HG03135 (cell line): ENCODE measurements around the gene AKAP12.

Experiments used
- ATAC-seq: cut with Tn5 transposase; IDR thresholded peaks from one replicate; pipeline ENCODE4 v1.9.1; 2021; ENCODE audit warnings: mild to moderate bottlenecking, moderate library complexity; ENCODE audit not compliant: unreplicated experiment

The AKAP12 gene, protein sequence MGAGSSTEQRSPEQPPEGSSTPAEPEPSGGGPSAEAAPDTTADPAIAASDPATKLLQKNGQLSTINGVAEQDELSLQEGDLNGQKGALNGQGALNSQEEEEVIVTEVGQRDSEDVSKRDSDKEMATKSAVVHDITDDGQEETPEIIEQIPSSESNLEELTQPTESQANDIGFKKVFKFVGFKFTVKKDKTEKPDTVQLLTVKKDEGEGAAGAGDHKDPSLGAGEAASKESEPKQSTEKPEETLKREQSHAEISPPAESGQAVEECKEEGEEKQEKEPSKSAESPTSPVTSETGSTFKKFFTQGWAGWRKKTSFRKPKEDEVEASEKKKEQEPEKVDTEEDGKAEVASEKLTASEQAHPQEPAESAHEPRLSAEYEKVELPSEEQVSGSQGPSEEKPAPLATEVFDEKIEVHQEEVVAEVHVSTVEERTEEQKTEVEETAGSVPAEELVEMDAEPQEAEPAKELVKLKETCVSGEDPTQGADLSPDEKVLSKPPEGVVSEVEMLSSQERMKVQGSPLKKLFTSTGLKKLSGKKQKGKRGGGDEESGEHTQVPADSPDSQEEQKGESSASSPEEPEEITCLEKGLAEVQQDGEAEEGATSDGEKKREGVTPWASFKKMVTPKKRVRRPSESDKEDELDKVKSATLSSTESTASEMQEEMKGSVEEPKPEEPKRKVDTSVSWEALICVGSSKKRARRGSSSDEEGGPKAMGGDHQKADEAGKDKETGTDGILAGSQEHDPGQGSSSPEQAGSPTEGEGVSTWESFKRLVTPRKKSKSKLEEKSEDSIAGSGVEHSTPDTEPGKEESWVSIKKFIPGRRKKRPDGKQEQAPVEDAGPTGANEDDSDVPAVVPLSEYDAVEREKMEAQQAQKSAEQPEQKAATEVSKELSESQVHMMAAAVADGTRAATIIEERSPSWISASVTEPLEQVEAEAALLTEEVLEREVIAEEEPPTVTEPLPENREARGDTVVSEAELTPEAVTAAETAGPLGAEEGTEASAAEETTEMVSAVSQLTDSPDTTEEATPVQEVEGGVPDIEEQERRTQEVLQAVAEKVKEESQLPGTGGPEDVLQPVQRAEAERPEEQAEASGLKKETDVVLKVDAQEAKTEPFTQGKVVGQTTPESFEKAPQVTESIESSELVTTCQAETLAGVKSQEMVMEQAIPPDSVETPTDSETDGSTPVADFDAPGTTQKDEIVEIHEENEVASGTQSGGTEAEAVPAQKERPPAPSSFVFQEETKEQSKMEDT (N-terminal part only)

DNA sequence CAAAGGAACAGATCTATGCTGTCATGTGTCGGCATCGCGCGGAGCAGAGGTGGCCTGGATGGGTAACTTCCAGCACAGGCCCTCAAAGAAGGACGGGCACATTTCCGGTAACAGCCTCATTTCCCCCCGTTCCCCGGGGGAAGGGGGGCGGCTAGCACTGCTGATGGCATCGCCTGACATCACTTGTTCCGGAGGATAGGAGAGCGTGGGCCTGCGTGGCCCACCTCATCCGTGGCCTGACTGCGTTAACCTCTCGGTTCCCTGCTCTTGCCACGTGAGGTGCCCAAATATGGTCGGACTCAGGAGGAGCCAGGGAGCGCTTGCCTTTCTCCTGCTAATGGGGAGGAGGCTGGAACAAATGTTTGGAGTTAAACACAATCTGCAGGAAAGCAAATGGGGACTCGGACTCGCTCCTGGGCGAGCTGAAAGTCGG is at the start of gene AKAP12:
TSS of gene AKAP12 (plus strand) at position 365 of the 433 bp plus-strand sequence. CDS start 596 bp downstream, outside the sequence.
- no peak for ATAC-seq

DNA sequence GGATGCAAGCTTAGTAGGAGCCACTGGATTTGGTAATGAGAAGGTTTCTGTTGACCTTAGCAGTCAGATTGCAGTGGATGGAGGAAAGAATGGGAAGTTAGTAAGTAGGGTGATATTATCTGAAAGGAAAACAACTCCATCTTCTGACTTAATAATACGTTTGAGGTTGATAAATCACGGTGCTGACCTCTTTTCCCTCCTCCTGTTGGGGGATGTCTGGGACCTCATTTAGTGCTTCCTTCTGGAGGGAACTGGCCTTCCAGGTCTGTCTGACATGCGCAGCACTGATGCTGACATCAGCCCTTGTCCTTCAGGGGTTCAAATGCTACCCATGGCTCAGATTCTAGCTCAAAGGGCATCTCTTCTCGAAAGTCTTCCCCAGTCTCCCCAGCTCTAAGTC is 48.2 kb upstream of the AKAP12 start:
- ATAC-seq = no peak

DNA sequence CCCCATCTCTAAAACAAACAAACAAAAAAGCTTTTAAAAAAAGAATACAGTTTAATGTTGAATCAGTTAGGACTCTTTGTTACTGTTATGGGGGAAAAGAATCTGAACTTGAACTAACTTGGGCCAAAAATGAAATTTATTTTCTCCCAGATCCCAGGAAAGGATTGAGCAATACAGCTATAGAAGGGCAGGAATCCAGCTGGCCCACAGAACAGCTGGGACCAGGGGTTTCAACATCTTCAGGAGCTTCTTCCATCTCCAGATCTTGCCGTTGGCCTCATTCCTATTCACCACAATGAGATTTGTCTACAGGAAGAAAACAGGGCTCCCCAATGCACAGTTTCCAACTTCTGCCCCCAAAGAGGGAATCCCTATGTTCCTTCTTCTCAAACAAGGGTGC is 43.2 kb upstream of the AKAP12 start:
- ATAC-seq = no peak

DNA sequence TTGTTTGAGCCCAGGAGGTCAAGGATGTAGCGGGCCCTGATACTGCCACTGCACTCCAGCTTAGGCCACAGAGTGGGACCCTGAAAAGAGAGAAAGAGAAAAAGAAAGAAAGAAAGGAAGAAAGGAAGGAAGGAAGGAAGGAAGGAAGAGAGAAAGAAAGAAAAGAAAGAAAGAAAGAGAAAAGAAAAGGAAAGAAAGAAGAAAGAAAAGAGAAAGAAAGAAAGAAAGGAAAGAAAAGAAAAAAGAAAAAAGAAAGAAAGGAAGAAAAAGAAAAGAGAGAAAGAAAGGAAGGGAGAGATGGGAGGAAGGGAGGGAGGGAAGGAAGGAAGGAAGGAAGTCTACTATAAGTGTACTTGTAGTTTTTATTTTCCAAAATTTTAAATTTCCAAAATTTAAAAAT is 42.2 kb upstream of the AKAP12 start:
- ATAC-seq = no peak

DNA sequence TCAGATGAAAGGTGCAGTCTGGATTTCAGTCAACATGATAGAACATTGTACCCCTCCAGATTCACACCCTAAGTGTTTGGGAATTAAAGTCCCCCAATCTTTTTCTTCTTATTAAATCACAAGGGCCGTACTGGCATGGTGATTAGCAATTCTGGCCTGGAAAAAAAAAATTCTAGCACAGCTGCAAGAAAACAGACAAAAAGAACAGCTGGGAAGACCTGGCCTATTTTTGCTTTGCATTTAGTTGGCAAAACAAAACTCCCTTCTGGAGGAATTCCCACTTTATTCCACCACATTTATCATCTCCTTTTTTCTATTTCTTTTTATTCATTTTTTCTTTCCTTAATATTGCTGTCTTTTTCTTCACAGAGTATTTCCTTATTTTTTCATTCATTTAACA is 39.8 kb upstream of the AKAP12 start:
- ATAC-seq = no peak

DNA sequence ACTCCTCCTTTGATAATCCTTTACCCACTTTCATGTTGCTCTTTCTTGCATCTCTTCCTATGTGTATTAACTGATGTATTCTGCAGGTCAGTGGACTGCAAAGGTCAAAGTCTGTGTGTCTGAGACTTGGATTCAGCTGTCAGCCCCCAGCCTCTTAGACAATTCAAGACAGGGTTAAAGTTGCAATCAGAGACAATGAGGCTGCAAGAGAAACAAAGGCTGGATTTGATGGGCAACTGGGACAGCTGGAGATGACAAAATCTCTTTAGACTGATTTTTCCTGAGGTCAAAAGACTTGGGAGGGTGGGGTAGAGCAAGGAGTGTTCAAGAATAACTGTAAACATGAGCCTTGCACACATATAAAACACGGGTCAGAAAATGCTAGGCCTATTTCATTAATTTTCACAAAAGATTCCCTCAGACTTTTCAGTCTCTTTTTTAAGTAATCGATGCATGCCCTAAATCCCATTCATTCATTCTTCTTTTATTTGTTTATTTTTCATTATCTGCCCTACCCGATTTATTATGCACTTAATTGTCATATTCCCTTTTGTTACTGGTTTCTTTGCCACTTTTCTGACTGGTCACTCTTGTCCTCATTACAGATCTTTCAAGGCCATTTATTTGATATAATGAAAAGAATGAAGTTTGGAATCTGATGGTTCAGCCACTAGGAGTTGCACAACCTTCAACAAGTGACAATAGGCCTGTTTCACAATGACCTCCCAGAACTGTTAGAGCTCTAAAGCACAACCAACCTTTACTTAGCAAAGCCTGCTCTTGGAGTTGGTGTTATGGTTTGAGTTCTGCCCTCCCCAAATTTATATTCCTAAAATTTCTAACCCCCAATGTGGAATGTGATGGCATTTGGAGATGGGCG is 33.8 kb upstream of the AKAP12 start:
- no peak for ATAC-seq

DNA sequence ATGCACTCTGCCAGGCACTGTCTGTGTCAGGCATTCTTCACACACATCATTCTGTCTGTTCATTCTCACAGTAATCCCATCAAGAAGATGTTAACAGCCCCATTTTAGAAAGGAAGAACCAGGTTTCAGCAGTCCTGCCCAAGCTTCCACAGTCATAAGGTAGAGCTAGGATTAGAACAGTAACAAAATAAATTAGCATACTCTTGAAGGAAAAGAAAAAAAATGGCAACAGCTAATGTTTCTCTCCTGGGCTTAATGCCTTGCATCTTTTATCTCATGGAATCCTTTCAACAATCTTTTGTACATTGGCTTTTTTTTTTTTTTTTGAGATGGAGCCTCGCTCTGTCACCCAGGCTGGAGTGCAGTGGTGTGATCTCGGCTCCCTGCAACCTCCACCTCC is 32.1 kb upstream of the AKAP12 start:
- no peak for ATAC-seq

DNA sequence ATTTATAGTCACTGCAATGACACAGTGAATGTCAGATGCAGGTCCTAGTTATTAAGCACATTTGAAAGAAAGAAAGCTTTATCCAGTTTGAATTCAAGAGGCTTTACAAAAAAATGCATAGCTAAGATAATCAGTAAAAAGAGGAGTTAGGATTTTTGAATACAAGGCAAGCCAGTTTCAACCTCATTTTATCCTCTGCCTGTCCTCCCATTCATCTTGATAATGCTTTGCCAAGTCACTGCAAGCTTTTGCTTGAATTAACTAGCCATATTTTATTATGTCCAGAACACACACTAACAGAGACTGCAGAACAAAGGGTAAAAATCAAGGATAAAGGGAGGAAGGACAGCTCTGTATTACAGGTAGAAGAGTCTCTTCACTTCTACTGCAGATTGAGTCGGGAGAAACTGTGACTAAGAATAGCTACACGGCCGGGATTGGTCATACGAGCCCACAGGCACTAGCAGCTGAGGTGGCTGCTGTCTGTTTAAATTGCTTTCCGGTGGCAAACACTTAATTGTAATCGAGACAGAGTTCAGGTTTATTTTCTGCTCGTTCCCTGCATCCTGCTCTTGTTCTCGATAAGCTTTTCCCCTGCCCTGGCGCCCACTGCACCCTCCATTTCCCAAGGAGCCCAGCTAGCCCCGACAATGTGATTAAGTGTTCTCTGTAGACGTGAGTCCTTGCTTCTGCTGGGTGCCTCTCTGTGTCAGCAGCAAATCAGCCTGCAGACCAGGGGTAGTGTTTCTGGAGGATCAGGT is 30.5 kb upstream of the AKAP12 start:
- ATAC-seq = no peak

DNA sequence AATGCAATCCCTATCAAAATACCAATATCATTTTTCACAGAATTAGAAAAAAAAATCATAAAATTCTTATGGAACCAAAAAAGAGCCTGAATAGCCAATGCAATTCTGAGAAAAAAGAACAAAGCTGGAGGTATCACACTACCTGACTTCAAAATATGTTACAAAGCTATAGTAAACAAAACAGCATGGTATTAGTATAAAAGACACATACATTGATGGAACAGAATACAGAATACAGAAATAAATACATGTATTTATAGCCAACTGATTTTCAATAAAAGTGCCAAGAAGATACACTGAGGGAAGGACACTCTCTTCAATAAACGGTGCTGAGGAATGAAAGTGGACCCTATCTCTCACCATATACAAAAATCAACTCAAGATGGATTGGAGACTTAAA is 28.7 kb upstream of the AKAP12 start:
- ATAC-seq = no peak

DNA sequence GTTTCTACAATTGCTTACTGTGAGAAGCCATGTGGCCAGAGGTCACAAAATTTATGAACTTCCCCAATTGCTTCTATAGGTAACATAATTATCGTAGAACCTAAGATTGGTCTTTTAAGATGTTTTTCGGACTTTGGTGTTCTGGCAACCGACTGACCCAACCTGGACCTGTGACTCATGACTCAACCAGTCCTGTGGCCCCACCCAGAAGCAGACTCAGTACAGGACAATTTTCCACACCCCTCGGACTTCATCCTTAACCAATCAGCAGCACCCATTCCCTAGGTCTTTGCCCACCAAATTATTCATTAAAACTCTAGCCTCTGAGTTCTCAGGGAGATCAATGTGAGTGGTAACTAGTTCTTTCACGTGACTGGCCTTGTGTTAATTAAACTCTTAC is 26.4 kb upstream of the AKAP12 start:
- no peak for ATAC-seq

DNA sequence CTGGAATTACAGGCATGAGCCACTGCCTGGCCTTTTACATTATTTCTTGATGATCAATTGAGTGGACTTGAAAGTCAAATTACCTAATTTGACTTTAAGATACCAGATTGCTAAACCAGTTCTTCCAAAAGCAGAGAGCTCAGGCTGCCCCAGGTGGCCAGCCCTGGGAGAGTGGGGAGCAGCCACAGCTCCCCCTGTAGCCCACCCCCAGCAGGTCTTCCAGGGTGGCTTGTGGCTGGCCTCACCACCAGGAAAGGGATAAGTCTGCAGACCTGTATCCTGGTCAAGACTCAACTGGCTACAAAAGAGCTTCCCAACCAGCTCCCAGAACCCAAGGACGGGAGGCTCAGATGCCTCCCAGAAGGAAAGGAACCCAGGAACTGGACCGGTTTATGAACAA is 23.8 kb upstream of the AKAP12 start:
- ATAC-seq = no peak

DNA sequence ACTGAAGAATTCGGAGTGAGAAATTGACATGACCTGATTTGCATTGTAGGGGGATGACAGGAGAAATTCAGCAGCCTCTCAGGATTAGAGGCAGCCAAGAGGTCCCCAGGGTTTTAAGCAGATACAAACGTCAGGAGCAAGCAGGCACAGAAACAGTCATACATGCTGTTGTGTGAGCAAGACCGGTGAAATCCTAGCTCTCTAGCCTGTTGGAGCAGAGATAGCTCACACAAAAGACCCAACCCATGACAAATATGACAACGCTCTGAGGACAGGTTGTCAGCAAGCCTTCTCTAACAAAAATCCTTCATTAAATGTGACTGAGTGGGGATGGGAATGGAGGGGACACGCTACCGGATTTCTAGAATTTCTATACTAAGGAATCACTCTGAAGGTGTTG is 23.0 kb upstream of the AKAP12 start:
- ATAC-seq = no peak

DNA sequence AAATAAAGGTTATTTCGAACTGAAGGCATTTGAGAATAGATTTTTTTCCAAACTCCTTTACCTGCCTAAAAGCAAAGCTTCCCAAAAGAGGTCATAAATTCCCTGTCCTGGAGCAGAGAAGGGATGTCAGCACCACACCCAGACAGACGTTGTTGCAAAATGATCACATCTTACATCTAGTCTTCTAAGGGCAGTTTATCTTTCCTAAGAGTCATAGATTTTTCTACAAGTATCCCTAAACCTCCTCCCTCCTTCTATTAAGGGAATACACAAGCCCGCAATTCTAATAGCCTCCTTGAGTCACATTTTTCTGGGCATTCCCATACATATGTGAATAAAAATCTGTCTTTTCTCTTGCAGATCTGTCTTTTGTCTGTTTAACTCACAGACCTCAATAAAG is 20.6 kb upstream of the AKAP12 start:
- no peak for ATAC-seq

DNA sequence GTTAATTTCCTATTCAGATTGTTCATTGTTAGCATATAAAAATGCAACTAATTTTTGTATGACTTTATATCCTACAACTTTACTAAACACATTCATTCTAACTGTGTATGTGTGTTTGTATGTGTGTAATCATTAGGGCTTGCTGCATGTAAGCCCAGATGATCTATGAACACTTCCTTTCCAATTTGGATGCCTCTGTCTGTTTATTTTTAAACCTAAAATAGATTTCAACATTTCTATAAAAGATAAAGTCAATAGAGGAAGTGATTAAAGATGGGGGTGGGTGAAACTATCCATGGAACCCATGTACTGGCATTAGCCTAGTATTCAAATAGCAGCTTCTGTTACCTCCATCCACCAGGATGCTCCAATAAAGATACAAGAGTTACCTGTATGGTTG is 15.7 kb upstream of the AKAP12 start:
- no peak for ATAC-seq

DNA sequence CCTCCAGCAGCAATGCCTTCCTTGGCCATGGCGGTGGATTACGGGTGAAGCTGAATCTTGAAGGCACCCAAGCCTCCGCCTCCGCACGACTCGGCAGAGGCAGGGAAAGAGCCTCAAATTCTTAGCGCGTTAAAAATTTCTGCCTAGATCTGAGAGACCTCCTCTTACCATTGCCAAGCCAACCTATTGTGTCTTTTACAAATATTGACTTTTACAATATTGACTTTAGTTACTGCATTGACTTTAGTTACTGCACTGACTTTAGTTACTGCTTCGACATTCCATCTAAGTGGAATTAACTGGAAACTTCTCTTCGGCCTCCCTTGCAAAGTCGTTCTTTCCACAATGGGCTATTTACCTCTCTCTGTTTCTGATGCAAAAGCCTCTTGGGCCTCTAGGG is 13.8 kb upstream of the AKAP12 start:
- no peak for ATAC-seq

DNA sequence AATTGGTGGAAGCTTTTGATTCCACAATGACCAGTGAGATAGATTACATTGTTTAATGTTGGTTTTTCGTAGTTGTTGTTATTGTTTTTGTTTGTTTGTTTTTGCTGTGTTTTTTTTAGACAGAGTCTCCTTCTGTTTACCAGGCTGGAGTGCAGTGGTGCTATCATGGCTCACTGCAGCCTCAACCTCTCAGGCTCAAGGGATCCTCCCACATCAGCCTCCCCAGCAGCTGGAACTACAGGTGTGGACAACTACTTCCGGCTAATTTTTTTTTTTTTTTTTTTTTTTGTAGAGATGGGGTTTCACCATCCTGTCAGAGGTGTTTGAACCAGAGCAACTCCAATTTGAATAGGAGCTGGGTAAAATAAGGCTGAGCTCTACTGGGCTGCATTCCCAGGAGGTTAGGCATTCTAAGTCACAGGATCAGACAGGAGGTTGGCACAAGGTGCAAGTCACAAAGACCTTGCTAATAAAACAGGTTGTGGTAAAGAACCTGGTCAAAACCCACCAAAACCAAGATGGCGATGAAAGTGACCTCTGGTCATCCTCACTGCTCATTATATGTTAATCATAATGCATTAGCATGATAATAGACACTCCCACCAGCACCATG is 10.9 kb upstream of the AKAP12 start:
- no peak for ATAC-seq

DNA sequence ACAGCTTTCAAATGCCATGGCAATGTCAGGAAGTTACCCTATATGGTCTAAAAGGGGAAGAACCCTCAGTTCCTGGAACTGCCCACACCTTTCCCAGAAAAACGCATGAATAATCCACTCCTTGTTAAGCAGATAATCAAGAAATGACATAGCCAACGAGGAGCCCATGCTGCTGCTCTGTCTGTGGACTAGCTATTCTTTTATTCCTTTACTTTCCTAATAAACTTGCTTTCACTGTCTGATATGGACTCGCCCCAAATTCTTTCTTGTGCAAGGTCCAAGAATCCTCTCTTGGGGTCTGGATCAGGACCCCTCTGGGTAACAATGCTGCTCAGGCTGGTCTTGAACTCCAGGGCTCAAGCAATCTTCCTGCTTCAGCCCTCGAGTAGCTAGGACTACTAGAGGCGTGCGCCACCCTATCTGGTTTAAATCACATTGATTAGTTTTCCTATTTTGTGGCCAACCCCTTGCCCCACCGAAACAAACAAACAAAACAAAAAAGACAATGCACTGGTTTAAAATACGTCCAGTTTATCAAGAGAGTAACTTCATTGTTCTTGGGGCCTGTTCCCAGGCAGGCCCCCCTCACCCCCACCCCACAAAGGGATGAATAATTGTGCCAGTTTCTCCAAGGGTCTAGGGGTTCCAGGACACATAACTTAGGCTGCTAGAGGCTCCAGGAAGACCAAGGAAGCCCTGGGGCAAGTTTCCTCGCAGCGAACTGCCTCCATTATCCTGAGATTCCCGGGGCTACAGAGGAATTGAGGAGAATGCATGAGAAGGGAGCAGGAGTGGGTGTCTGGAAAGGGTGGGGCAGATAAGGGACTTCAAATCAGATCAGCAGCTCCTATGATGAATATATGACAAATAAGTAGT is 10.1 kb upstream of the AKAP12 start:
- ATAC-seq = no peak

DNA sequence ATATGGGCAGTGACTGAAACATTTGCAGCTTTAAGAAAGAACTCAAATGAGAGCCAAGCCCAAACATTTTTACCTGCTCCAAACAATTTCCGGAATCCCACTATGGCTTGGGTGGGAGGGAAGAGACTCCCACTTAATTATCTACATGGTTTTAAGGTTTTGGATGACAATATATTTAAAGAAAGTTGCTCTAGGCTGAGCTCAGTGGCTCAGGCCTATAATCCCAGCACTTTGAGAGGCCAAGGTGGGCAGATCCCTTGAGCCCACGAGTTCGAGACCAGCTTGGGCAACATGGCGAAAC is 9.5 kb upstream of the AKAP12 start:
- no peak for ATAC-seq
